Spinal cord (tissue), 10 donors: Measurements from ENCODE around the gene ARMC3. TPM values are rescaled to one million over a fixed set of nuclear protein-coding genes. Genes with fewer than 3 reads are reported as not detected.
"Not testable (repeated sequence)": the region's sequence is repeated elsewhere in the genome, so short reads cannot be mapped to it uniquely, and the experiment has no call there.

Experiments
- DNase-seq, 6 donors: peaks; one replicate each; pipeline versions ENCODE4 v3.0.0 to v3.0.0-alpha.2; 2013 to 2015; ENCODE audit warnings: low spot score in 6 of 6, low read depth in 4 of 6
- H3K27ac ChIP-seq: one replicate; pipeline ENCODE4 v1.5.1; 2013; ENCODE audit warnings: low read depth, low read length, control low read depth
- H3K27me3 ChIP-seq: one replicate; pipeline ENCODE4 v1.6.1; 2013; ENCODE audit warnings: low read length; ENCODE audit not compliant: control insufficient read depth, insufficient read depth
- H3K36me3 ChIP-seq: one replicate; pipeline ENCODE4 v1.6.1; 2013; ENCODE audit warnings: low read length; ENCODE audit not compliant: control insufficient read depth, insufficient read depth
- H3K4me1 ChIP-seq: one replicate; pipeline ENCODE4 v1.6.1; 2013; ENCODE audit warnings: low read length; ENCODE audit not compliant: control insufficient read depth, insufficient read depth
- H3K4me3 ChIP-seq: one replicate; pipeline ENCODE4 v1.5.1; 2013; ENCODE audit warnings: low read depth, low read length, control low read depth
- H3K9me3 ChIP-seq: one replicate; pipeline ENCODE4 v1.6.1; 2013; ENCODE audit warnings: low read length; ENCODE audit not compliant: control insufficient read depth, insufficient read depth
- WGBS: methylation state at CpG from one replicate; pipeline ENCODE4 v1.1.5; 2013; ENCODE audit warnings: missing lambda C conversion rate; ENCODE audit not compliant: insufficient coverage; 5-methylcytosine and 5-hydroxymethylcytosine counted together
- polyA plus RNA-seq, 2 donors: library from polyadenylated mRNA; unstranded; fragments of 120-200 nt; gene quantifications; one replicate each; pipeline ENCODE4 v1.2.1, GENCODE V29; 2013; ENCODE audit not compliant: insufficient read length in 2 of 2
- total RNA-seq, 2 donors: library from RNA; depleted of rRNA in 1 of 2; stranded (reverse); fragments of 120-200 nt in 1 of 2; fragments of >200 nt in 1 of 2; gene quantifications; one replicate each; pipeline versions ENCODE4 v1.2.3 to v1.2.4, GENCODE V29; 2013 to 2014
- donor health status: healthy.

Gene ARMC3
- total and polyA plus RNA-seq, 4 donors = 7.0 to 29.3 (median 10.8) TPM

DNA sequence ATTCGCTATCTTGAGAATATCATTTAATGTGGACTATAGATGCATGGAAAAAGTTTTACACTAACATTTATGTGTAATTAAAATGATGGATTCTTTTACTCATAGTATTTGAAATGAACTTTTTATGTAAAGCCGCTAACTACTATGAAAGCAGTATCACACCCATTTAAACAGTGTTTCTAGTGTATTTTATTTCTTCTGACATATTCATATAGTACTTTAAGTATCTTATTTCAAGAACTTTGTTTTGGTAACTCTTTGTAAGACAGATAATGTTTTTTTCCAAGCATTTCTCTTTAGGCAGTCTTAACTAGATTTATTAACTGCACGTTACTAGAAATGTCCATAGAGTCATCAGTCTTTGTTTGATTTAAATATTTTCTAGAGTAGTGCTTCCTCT, 12.5 kb upstream of the ARMC3 start:
- H3K36me3 ChIP-seq = no peaks in the 10 kb centered on the region
- no peak overlapping the region for H3K27ac ChIP-seq
- WGBS = no CpG with 5 or more reads among the region's 3 CpGs
- no peak overlapping the region for H3K4me3 ChIP-seq
- no peaks in the 10 kb centered on the region for H3K4me1 ChIP-seq
- no peak for DNase-seq
- H3K27me3 ChIP-seq = peaks cover 2% of the 10 kb centered on the region
- no peaks in the 10 kb centered on the region for H3K9me3 ChIP-seq

DNA sequence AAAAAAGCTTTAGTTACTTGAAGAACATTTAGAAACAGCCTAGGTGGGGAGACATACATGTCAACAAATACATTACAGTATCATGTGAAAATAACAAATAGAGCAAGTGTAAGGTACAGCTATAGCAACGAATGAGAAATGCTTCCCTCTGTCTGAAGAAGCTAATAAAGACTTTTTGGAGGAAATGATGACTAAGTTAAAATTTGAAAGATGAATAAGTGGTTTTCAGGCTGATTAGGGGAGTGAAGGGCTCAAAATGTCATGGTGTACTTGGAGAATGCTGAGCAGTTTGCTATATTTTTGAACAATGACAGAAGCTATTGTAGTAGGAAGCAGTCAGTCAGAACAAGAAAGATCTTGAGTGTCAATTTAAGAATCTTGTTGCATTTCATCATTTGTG, 2.8 kb upstream of the ARMC3 start:
- 100% methylated on average over 1 of the region's 1 CpG for WGBS
- no peak overlapping the region for H3K4me3 ChIP-seq
- DNase-seq = no peak
- no peaks in the 10 kb centered on the region for H3K9me3 ChIP-seq
- peaks cover 5% of the 10 kb centered on the region for H3K27me3 ChIP-seq
- H3K36me3 ChIP-seq = no peaks in the 10 kb centered on the region
- H3K4me1 ChIP-seq = peaks cover 9% of the 10 kb centered on the region
- H3K27ac ChIP-seq = no peak overlapping the region

DNA sequence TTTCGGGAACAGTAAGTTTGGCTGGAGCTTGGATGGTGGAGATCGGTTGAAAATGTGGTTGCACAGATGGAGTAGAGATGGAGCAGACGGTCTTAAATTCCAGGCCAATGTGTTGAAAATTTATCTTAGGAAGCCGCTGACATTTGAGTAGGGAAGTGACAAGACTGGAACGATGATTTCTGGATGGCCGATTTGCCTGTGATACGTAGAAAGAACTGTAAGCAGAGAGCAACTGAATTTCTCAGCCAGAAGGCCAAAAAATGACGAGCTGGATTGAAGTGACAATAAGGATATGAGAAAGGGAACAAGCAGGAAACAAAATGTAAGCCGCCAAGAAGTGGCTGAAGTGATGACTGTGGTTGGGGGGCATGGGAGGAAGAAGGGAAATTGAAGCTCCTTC, 687 bp upstream of the ARMC3 start:
- 88% methylated on average over 9 of the region's 9 CpGs for WGBS
- no peaks in the 10 kb centered on the region for H3K36me3 ChIP-seq
- no peaks in the 10 kb centered on the region for H3K9me3 ChIP-seq
- H3K27ac ChIP-seq = no peak overlapping the region
- H3K27me3 ChIP-seq = peaks cover 5% of the 10 kb centered on the region
- peak in 1 of 6 donors; percentile 82 for DNase-seq
- H3K4me1 ChIP-seq = peaks cover 9% of the 10 kb centered on the region
- H3K4me3 ChIP-seq = no peak overlapping the region

DNA sequence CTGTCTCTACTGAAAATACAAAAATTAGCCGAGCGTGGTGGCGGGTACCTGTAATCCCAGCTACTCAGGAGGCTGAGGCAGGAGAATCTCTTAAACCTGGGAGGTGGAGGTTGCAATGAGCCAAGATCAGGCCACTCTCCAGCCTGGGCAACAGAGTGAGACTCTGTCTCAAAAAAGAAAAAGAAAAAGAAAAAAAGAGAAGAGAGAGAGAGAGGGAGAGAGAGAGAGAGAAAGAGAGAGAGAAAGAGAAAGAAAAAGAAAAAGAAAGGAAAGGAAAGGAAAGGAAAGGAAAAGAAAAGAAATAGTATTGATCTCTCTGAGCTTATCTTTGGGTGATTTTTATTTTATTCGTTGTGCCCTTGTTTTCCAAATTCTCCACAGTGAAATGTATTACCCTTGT, 1.2 kb downstream of the ARMC3 start:
- H3K9me3 ChIP-seq, H3K4me3 ChIP-seq, H3K36me3 ChIP-seq, H3K27me3 ChIP-seq, DNase-seq, H3K27ac ChIP-seq, H3K4me1 ChIP-seq: not testable (repeated sequence)
- 100% methylated on average over 3 of the region's 4 CpGs for WGBS

DNA sequence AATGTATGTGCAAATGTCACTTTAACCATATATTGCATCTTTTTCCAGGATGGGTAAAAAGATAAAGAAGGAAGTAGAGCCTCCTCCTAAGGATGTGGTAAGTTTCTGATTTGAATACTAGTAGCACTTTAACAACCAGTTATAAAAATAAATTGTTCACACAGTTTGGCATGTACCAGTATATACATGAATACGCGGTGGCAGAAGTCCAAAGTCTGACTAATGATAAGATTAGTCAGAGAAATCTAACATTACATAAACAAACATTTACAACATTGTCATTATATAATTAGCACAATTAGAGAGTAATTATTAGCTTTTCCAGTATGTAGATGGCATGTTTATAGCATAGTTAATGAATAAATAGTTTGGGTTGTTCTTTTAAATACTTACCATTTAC, 4.1 kb downstream of the ARMC3 start:
- no peak overlapping the region for H3K4me3 ChIP-seq
- peaks cover 9% of the 10 kb centered on the region for H3K4me1 ChIP-seq
- no peaks in the 10 kb centered on the region for H3K36me3 ChIP-seq
- peaks cover 5% of the 10 kb centered on the region for H3K27me3 ChIP-seq
- peak in 1 of 6 donors; percentile 13 for DNase-seq
- no peak overlapping the region for H3K27ac ChIP-seq
- H3K9me3 ChIP-seq = no peaks in the 10 kb centered on the region
- no CpG with 5 or more reads among the region's 2 CpGs for whole genome bisulfite sequencing

DNA sequence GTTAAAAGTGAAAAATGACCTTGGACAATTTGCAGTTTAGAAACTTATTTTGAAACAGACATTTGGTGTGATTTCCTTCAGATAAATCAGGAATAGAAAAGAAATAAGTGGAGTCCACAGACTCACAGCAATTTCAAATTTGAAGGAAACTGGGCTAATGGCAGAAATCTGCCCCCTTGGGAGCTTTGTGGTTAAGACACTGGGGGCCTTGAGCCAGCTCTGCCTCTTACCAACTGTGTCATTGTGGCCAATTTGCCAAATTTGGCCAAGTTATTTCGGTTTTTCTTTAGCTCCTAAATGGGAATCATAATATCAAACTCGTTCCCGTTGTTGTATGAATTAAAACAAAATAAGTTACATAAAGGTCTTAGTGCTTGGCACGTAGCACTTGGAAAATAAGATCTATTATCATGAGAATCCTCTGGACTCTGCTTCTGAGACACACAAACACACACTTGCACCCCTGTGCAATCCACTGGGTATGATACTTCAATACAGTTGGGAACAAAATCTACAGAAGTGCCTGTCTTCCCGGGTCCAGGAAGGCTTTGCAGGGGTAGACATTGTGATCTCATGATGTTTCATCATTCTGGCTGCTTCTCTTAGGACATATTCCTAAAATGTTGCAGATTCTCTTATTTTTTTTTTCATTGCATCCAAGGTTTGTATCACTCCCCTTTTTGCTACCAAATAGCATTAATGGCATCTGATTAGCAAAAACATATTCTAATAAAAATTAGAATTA, 4.9 kb downstream of the ARMC3 start:
- WGBS = 100% methylated on average over 1 of the region's 5 CpGs
- H3K36me3 ChIP-seq = no peaks in the 10 kb centered on the region
- H3K4me1 ChIP-seq = peaks cover 5% of the 10 kb centered on the region

DNA sequence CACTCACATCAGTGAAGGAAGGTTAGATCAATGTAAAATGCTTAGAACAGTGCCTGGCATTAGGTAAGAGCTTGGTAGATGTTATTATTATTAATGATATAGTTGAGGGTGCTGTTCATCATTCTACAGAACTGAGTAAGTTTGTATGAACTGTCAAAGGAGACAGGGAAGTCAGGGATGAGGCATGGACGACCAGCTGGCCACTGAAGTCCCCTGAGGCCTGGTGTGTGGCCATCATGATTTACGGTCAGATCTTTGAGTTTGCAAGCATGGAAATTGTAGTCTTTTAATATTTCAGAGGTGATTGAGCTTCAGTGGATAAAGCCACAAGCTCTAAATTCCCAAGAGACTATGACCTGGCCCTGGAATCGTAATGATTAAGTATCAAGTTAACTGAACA, 6.9 kb downstream of the ARMC3 start:
- no peak overlapping the region for H3K4me3 ChIP-seq
- H3K36me3 ChIP-seq = no peaks in the 10 kb centered on the region
- no peaks in the 10 kb centered on the region for H3K4me1 ChIP-seq
- H3K27ac ChIP-seq = no peak overlapping the region
- 50% methylated on average over 1 of the region's 3 CpGs for WGBS
- H3K27me3 ChIP-seq = no peaks in the 10 kb centered on the region
- no peak for DNase-seq
- no peaks in the 10 kb centered on the region for H3K9me3 ChIP-seq

More for the DNA sequence above, 4.9 kb downstream of the ARMC3 start:
- H3K27ac ChIP-seq = no peak overlapping the region
- no peak overlapping the region for H3K4me3 ChIP-seq
- DNase-seq = no peak
- H3K9me3 ChIP-seq = no peaks in the 10 kb centered on the region
- peaks cover 2% of the 10 kb centered on the region for H3K27me3 ChIP-seq

DNA sequence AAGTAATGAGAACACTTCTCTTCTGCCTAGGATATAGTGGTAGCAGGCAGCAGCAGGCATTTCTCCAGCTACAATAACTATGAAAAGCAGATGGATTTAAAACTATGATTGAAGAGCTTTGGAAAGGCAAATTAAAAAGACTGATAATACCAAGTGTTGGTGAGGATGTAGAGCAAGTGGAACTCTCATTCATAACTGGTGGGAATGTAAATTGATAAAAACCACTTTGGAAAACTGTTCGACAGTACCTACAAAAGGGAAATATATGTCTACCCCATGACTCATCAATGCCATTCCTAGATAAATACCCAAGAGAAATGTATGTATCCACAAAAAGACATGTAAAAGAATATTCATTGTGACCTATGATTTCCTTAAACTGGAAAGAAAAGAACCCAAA, 14.6 kb downstream of the ARMC3 start:
- DNase-seq = no peak
- H3K4me3 ChIP-seq = no peak overlapping the region
- no peaks in the 10 kb centered on the region for H3K4me1 ChIP-seq
- no peaks in the 10 kb centered on the region for H3K36me3 ChIP-seq
- peaks cover 6% of the 10 kb centered on the region for H3K9me3 ChIP-seq
- no peaks in the 10 kb centered on the region for H3K27me3 ChIP-seq
- no peak overlapping the region for H3K27ac ChIP-seq
- WGBS = no CpG with 5 or more reads among the region's 1 CpG

DNA sequence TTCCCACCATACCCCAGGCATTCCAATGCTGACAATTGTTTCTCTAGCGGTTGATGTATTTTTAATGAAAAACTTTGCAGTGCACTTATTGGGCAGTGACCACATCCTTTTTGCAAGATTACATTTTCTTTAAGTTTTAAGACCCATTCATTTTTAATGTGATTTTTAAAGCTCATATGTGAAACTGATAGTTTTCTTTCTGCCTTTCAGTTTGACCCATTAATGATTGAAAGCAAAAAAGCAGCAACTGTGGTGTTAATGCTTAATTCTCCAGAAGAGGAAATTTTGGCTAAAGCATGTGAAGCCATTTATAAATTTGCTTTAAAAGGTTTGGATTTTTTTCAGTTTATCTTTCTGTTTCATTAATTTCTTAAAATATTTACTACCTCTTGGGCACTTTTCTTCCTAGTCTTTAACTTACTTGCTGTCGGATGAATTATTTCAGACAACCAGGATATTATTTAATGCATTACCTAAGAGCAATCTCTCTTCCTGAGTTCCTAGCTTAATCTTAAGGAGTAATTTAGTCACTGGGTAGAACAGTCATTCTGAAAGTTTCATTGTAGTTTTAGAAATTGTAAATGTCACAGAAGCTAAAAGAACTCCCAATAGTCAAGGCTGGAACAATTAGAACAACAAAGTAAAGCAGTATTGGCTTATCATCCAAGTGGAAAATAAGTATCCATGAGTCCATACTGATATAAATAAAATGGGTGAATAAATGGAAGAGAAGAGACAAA, 18.3 kb downstream of the ARMC3 start:
- no peak overlapping the region for H3K4me3 ChIP-seq
- H3K27ac ChIP-seq = no peak overlapping the region
- peaks cover 6% of the 10 kb centered on the region for H3K9me3 ChIP-seq
- no peaks in the 10 kb centered on the region for H3K36me3 ChIP-seq
- no peak for DNase-seq
- no peaks in the 10 kb centered on the region for H3K4me1 ChIP-seq
- no CpG with 5 or more reads among the region's 2 CpGs for WGBS
- no peaks in the 10 kb centered on the region for H3K27me3 ChIP-seq

DNA sequence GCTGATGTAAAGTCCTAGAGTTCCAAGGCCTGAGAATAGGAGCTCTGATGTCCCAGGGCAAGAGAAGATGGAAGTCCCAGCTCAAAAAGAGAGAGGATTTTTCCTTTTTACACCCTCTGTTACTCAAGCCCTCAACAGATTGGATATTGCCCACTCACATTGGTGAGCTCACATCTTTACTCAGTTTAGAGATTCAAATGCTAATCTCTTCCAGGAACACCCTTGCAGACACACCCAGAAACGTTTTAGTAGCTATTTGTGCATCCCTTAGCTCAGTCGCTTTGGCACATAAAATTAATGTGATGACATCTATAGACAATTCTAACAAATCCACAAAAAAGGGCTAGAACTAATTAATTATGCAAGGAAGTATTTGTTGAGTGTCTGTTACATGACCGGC, 27.1 kb downstream of the ARMC3 start:
- H3K4me1 ChIP-seq = no peaks in the 10 kb centered on the region
- WGBS = 100% methylated on average over 1 of the region's 3 CpGs
- no peaks in the 10 kb centered on the region for H3K27me3 ChIP-seq
- peaks cover 2% of the 10 kb centered on the region for H3K9me3 ChIP-seq
- no peak overlapping the region for H3K4me3 ChIP-seq
- H3K27ac ChIP-seq = no peak overlapping the region
- no peaks in the 10 kb centered on the region for H3K36me3 ChIP-seq
- no peak for DNase-seq
